Fibroblast of the conjunctiva (primary cell): ENCODE data around the gene FUT7.

Experiments
- DNase-seq: peaks from one replicate; pipeline ENCODE4 v3.0.0-alpha.2; 2010; ENCODE audit warnings: low read depth

The FUT7 gene

GRCh38 chr9:137001857-137002645 lies 29.8 kb downstream of the FUT7 start:
- DNase-seq, result no peak

GRCh38 chr9:137000177-137000930 lies 31.5 kb downstream of the FUT7 start:
- no peak for DNase-seq

- DNase-seq, result no peak
Observed at GRCh38 chr9:136997830-136998234, 34.1 kb downstream of the FUT7 start.

GRCh38 chr9:136997371-136997770 lies 34.5 kb downstream of the FUT7 start:
- DNase-seq, result no peak

- DNase-seq, result no peak
Observed at GRCh38 chr9:136996361-136997292, 35.3 kb downstream of the FUT7 start, which contains the start of gene CLIC3. Gene CLIC3, minus strand, starts transcription at chr9:136996568. Its CDS starts 25 bp downstream, at chr9:136996543.

- no peak for DNase-seq
Observed at GRCh38 chr9:136995772-136996311, 36.0 kb downstream of the FUT7 start.

GRCh38 chr9:136995362-136995761 lies 36.5 kb downstream of the FUT7 start:
- no peak for DNase-seq

GRCh38 chr9:136994888-136995230 lies 37.0 kb downstream of the FUT7 start:
- DNase-seq, result no peak

GRCh38 chr9:136994180-136994887 lies 37.6 kb downstream of the FUT7 start:
- no peak for DNase-seq

- no peak for DNase-seq
Observed at GRCh38 chr9:136992819-136993369, 39.0 kb downstream of the FUT7 start.

- peak; percentile 77 for DNase-seq
Observed at GRCh38 chr9:136991993-136992818, 39.7 kb downstream of the FUT7 start, which contains the start of gene PAXX. Gene PAXX, plus strand, starts transcription at chr9:136992422. Its CDS starts 22 bp downstream, at chr9:136992444.

GRCh38 chr9:136990242-136990911 lies 41.5 kb downstream of the FUT7 start:
- DNase-seq, result no peak

GRCh38 chr9:136988872-136989271 lies 43.0 kb downstream of the FUT7 start:
- DNase-seq, result no peak

GRCh38 chr9:136985853-136986252 lies 46.0 kb downstream of the FUT7 start:
- DNase-seq, result no peak

- no peak for DNase-seq
Observed at GRCh38 chr9:136985027-136985602, 46.8 kb downstream of the FUT7 start.

GRCh38 chr9:136984464-136985026 lies 47.3 kb downstream of the FUT7 start:
- no peak for DNase-seq

GRCh38 chr9:136983656-136984314 lies 48.1 kb downstream of the FUT7 start:
- DNase-seq, result no peak

GRCh38 chr9:136983167-136983566 lies 48.7 kb downstream of the FUT7 start:
- DNase-seq, result no peak
